ENCODE results near the gene NAALADL1.

NAALADL1 gene, protein sequence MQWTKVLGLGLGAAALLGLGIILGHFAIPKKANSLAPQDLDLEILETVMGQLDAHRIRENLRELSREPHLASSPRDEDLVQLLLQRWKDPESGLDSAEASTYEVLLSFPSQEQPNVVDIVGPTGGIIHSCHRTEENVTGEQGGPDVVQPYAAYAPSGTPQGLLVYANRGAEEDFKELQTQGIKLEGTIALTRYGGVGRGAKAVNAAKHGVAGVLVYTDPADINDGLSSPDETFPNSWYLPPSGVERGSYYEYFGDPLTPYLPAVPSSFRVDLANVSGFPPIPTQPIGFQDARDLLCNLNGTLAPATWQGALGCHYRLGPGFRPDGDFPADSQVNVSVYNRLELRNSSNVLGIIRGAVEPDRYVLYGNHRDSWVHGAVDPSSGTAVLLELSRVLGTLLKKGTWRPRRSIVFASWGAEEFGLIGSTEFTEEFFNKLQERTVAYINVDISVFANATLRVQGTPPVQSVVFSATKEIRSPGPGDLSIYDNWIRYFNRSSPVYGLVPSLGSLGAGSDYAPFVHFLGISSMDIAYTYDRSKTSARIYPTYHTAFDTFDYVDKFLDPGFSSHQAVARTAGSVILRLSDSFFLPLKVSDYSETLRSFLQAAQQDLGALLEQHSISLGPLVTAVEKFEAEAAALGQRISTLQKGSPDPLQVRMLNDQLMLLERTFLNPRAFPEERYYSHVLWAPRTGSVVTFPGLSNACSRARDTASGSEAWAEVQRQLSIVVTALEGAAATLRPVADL

DNA sequence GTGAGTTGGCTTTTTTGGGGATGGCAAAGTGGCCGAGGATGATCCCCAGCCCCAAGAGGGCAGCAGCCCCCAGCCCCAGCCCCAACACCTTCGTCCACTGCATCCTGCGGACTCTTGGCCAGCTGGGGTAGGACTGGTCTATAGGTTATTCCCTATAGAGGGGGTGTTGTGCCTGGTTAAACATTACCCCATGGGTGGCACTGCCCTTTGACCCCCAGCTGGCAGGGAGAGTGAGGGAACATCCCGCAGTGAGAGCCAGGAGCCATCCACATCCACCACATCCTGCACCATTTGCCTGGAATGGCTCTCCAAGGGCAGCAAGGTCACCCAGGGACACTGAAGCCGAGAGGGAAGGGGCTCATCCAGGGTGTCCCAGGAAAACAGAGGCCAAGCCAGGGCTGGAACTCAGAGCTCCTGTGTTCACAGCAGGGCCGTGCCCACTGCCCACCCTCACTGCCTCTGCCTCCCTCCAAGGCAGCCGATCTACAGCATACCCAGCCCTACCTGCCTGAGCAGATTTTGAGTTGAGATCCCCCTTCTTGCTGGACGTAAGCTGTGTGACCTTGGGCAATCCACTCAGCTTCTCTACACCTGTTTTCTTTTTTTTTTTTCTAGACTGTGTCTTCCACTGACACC is at the start of gene NAALADL1:
Gene NAALADL1 (minus strand): TSS at position 135 of the 636 bp plus-strand sequence. CDS start 32 bp downstream, at position 103.
- no peak within 1 kb of the TSS for H3K4me3 ChIP-seq (replicated peaks; ENCODE audit: low read depth, low read length)
- no peak for DNase-seq (ENCODE audit: extremely low read depth, low read depth)
- TF ChIP-seq, protein P1, sequence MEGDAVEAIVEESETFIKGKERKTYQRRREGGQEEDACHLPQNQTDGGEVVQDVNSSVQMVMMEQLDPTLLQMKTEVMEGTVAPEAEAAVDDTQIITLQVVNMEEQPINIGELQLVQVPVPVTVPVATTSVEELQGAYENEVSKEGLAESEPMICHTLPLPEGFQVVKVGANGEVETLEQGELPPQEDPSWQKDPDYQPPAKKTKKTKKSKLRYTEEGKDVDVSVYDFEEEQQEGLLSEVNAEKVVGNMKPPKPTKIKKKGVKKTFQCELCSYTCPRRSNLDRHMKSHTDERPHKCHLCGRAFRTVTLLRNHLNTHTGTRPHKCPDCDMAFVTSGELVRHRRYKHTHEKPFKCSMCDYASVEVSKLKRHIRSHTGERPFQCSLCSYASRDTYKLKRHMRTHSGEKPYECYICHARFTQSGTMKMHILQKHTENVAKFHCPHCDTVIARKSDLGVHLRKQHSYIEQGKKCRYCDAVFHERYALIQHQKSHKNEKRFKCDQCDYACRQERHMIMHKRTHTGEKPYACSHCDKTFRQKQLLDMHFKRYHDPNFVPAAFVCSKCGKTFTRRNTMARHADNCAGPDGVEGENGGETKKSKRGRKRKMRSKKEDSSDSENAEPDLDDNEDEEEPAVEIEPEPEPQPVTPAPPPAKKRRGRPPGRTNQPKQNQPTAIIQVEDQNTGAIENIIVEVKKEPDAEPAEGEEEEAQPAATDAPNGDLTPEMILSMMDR (IDR thresholded peaks at IDR 0.05; ENCODE audit: low read depth, low read length, missing control alignments), result no peak

GRCh38 chr11:65107751-65108468 is 49.6 kb upstream of the NAALADL1 start:
- no peak overlapping the region for H3K4me3 ChIP-seq (replicated peaks; ENCODE audit: low read depth, low read length)
- no peak for DNase-seq (ENCODE audit: extremely low read depth, low read depth)
- TF ChIP-seq, protein P1 (IDR thresholded peaks at IDR 0.05; ENCODE audit: low read depth, low read length, missing control alignments), result no peak

DNA sequence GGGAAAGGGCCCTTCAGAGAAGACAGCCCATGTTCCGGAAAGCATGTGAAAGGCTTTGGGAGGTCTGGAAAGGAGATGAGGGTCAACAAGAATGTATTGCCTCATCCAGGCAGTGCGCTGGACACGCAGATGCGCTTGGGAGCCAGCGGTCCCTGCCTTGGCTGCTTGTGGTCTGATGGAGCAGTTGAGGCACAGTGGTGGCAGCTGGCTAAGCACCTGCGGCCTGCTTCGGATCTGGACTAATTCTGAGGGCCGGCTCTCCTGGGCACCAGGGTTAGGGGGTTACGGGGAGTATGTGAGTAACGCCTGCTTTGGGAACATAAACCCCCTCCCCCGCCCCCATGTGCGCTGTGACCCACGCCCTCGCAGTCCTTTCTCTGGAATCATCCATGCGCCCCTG is 48.7 kb upstream of the NAALADL1 start:
- TF ChIP-seq, protein P1 (IDR thresholded peaks at IDR 0.05; ENCODE audit: low read depth, low read length, missing control alignments), result no peak
- no peak for DNase-seq (ENCODE audit: extremely low read depth, low read depth)
- no peak overlapping the region for H3K4me3 ChIP-seq (replicated peaks; ENCODE audit: low read depth, low read length)

DNA sequence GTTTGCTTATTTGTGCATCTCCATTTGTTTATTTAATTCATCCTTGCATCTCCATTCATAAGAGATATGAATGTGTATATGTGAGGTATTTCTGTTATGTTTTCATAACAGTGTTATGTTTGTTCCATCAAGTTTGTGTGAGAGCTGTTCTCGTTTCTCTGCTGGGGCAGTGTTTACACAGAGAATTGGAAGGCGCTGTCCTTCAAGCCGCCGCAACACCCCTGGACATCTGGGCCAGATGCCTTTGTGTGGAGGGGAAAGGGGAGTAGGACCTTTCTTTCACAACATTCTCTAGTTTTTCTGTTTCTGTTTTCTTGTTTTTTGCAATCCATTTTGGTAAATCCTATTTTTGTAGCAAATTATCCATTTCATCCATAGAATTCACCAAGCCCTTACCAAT is 46.3 kb upstream of the NAALADL1 start:
- no peak overlapping the region for H3K4me3 ChIP-seq (replicated peaks; ENCODE audit: low read depth, low read length)
- no peak for DNase-seq (ENCODE audit: extremely low read depth, low read depth)
- TF ChIP-seq, protein P1 (IDR thresholded peaks at IDR 0.05; ENCODE audit: low read depth, low read length, missing control alignments), result no peak

DNA sequence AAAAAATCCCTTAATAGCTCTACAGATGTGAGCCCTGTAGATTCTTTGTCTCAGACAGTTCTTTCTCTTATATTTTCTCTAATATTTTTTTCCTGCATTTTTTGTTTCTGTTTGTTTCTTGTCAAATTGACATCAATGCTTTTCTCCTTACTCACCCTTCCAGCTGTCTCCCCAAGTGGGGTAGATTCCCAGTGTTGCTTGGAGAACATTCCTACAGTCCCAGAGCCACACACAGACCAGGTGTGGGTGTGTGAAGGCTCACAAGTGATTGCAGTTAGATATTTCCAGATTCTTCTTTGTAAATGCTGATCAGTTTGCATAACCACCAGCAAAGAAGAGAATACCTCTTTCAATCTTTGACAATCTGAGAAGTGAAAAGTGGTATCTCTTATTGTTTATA is 45.1 kb upstream of the NAALADL1 start:
- DNase-seq (ENCODE audit: extremely low read depth, low read depth), result no peak
- H3K4me3 ChIP-seq (replicated peaks; ENCODE audit: low read depth, low read length), result no peak overlapping the region
- TF ChIP-seq, protein P1 (IDR thresholded peaks at IDR 0.05; ENCODE audit: low read depth, low read length, missing control alignments), result no peak
